HEK293 (cell line): Measurements from ENCODE around the gene CHMP3.

Experiments used
- CTCF ChIA-PET: fragments of 350-600 bp; formaldehyde crosslinking; extraction: SDS; loops from one replicate; lab custom pipeline; 2021; ENCODE audit warnings: antibody characterized with exemption; lab: Yijun Ruan, JAX
- POLR2A ChIA-PET: fragments of 300-600 bp; formaldehyde crosslinking; extraction: SDS; loops from one replicate; lab custom pipeline; 2020; ENCODE audit warnings: antibody characterized with exemption, inconsistent platforms; lab: Yijun Ruan, JAX
- H3K27ac ChIP-seq: fragments of 200-500 bp; sonication (Bioruptor generic); 2 replicates; pipeline ENCODE4 v1.5.1; 2014; ENCODE audit warnings: low read depth, low read length, control low read depth, inconsistent platforms; ENCODE audit errors: extremely low read depth
- H3K36me3 ChIP-seq, 2 experiments: fragments of 200-500 bp in 1 of 2; sonication (Bioruptor generic) in 1 of 2; 1 replicate in 1 of 2; 2 replicates in 1 of 2; pipeline ENCODE4 v1.5.1; 2014 to 2017; ENCODE audit warnings: inconsistent platforms in 2 of 2, low read length in 2 of 2; ENCODE audit not compliant: control insufficient read depth in 2 of 2, insufficient read depth in 1 of 2
- H3K4me1 ChIP-seq: fragments of 200-500 bp; sonication (Bioruptor generic); 2 replicates; pipeline ENCODE4 v1.5.1; 2014; ENCODE audit warnings: mild to moderate bottlenecking, low read length, inconsistent platforms; ENCODE audit not compliant: control insufficient read depth, insufficient read depth
- H3K4me3 ChIP-seq: 2 replicates; pipeline ENCODE4 v1.5.1; 2011; ENCODE audit warnings: low read depth, mild to moderate bottlenecking, control low read depth, low read length, moderate library complexity
- H3K9me3 ChIP-seq: fragments of 200-500 bp; sonication (Bioruptor generic); 2 replicates; pipeline ENCODE4 v1.5.1; 2014; ENCODE audit warnings: low read depth, low read length, inconsistent platforms; ENCODE audit not compliant: control insufficient read depth, insufficient read depth
- CTCF ChIP-seq: fragments of 450-650 bp; formaldehyde crosslinking; IDR thresholded peaks from 2 replicates; pipeline ENCODE4 v1.5.1; 2016; ENCODE audit warnings: missing biosample characterization, missing genetic modification characterization
- OSR2 ChIP-seq: fragments of 450-650 bp; formaldehyde crosslinking; IDR thresholded peaks from 2 replicates; pipeline ENCODE4 v1.5.1; 2016; ENCODE audit warnings: missing biosample characterization, missing genetic modification characterization
- PRDM6 ChIP-seq: fragments of 450-650 bp; formaldehyde crosslinking; IDR thresholded peaks from 2 replicates; pipeline ENCODE4 v1.5.1; 2017; ENCODE audit warnings: missing biosample characterization, missing genetic modification characterization
- SP3 ChIP-seq: fragments of 450-650 bp; formaldehyde crosslinking; IDR thresholded peaks from 2 replicates; pipeline ENCODE4 v1.5.1; 2016; ENCODE audit warnings: missing biosample characterization, missing genetic modification characterization
- YY2 ChIP-seq: fragments of 450-650 bp; formaldehyde crosslinking; IDR thresholded peaks from 2 replicates; pipeline ENCODE4 v1.5.1; 2016; ENCODE audit warnings: missing biosample characterization, missing genetic modification characterization
- ZBTB20 ChIP-seq: fragments of 450-650 bp; formaldehyde crosslinking; IDR thresholded peaks from 2 replicates; pipeline ENCODE4 v1.5.1; 2016; ENCODE audit warnings: missing biosample characterization, missing genetic modification characterization
- ZEB2 ChIP-seq: fragments of 450-650 bp; formaldehyde crosslinking; IDR thresholded peaks from 2 replicates; pipeline ENCODE4 v1.5.1; 2016; ENCODE audit warnings: missing biosample characterization, missing genetic modification characterization
- ZNF140 ChIP-seq: fragments of 450-650 bp; formaldehyde crosslinking; IDR thresholded peaks from 2 replicates; pipeline ENCODE4 v1.5.1; 2016; ENCODE audit warnings: missing biosample characterization, missing genetic modification characterization
- ZNF214 ChIP-seq: fragments of 450-650 bp; formaldehyde crosslinking; IDR thresholded peaks from 2 replicates; pipeline ENCODE4 v1.5.1; 2017; ENCODE audit warnings: missing biosample characterization, mild to moderate bottlenecking, missing genetic modification characterization, borderline replicate concordance
- ZNF223 ChIP-seq: fragments of 450-650 bp; formaldehyde crosslinking; IDR thresholded peaks from 2 replicates; pipeline ENCODE4 v1.5.1; 2016; ENCODE audit warnings: missing biosample characterization, missing genetic modification characterization
- ZNF23 ChIP-seq: fragments of 450-650 bp; formaldehyde crosslinking; IDR thresholded peaks from 2 replicates; pipeline ENCODE4 v1.5.1; 2016; ENCODE audit warnings: missing biosample characterization, missing genetic modification characterization, borderline replicate concordance
- ZNF266 ChIP-seq: fragments of 450-650 bp; formaldehyde crosslinking; IDR thresholded peaks from 2 replicates; pipeline ENCODE4 v1.5.1; 2016; ENCODE audit warnings: missing biosample characterization, missing genetic modification characterization, low read depth
- ZNF341 ChIP-seq: fragments of 450-650 bp; formaldehyde crosslinking; IDR thresholded peaks from 2 replicates; pipeline ENCODE4; 2016; ENCODE audit warnings: low read depth, missing biosample characterization, missing genetic modification characterization
- ZNF350 ChIP-seq: fragments of 450-650 bp; formaldehyde crosslinking; IDR thresholded peaks from 2 replicates; pipeline ENCODE4 v1.5.0; 2017; ENCODE audit warnings: missing biosample characterization, mild to moderate bottlenecking, missing genetic modification characterization
- ZNF529 ChIP-seq: fragments of 450-650 bp; formaldehyde crosslinking; IDR thresholded peaks from 2 replicates; pipeline ENCODE4 v1.5.1; 2017; ENCODE audit warnings: missing genetic modification characterization, missing biosample characterization; ENCODE audit not compliant: insufficient replicate concordance
- ZNF596 ChIP-seq: fragments of 450-650 bp; IDR thresholded peaks from 2 replicates; pipeline ENCODE4 v1.5.0; 2018; ENCODE audit warnings: missing biosample characterization, mild to moderate bottlenecking, missing genetic modification characterization, moderate library complexity
- ZNF670 ChIP-seq: fragments of 450-650 bp; formaldehyde crosslinking; IDR thresholded peaks from 2 replicates; pipeline ENCODE4 v1.5.1; 2016; ENCODE audit warnings: missing biosample characterization, missing genetic modification characterization, low read depth
- ZNF701 ChIP-seq: fragments of 450-650 bp; formaldehyde crosslinking; IDR thresholded peaks from 2 replicates; pipeline ENCODE4 v1.5.1; 2016; ENCODE audit warnings: missing biosample characterization, missing genetic modification characterization
- ZNF76 ChIP-seq: fragments of 450-650 bp; formaldehyde crosslinking; IDR thresholded peaks from 2 replicates; pipeline ENCODE4; 2016; ENCODE audit warnings: low read depth, missing biosample characterization, missing genetic modification characterization, borderline replicate concordance
- ZNF791 ChIP-seq: fragments of 450-650 bp; formaldehyde crosslinking; IDR thresholded peaks from 2 replicates; pipeline ENCODE4 v1.5.1; 2016; ENCODE audit warnings: missing biosample characterization, missing genetic modification characterization
- TF ChIP-seq, protein P1 (sequence below): fragments of 450-650 bp; formaldehyde crosslinking; IDR thresholded peaks from 2 replicates; pipeline ENCODE4 v1.5.1; 2017; ENCODE audit warnings: missing biosample characterization, missing genetic modification characterization
- TF ChIP-seq, protein P2 (sequence below): fragments of 450-650 bp; formaldehyde crosslinking; IDR thresholded peaks from 2 replicates; pipeline ENCODE4 v1.5.1; 2016; ENCODE audit warnings: missing biosample characterization, missing genetic modification characterization

CHMP3 gene

DNA sequence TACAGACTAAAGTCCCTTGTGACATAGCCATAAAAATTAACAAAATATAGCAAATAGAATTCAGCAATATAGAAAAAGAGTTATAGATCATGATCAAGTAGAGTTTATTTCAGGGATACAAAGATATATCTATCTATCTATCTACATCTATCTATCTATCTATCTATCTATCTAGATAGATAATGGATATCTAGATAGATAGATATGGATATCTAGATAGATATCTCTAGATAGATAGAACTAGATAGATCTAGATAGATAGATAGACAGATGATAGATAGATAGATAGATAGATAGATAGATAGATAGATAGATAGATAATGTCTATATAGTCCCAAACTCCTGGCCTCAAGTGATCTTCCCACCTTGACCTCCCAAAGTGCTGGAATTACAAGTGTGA is 17.3 kb upstream of the CHMP3 start:
- Histone ChIP-seq H3K4me3 (no peak overlapping the region), H3K36me3 (no peaks in the 10 kb centered on the region), H3K9me3 (no peaks in the 10 kb centered on the region), H3K4me1 (no peaks in the 10 kb centered on the region), H3K27ac (no peak overlapping the region)
- ChIA-PET CTCF (no interaction called here), POLR2A (no interaction called here)
- TF ChIP-seq ZNF214 (tag by site-specific recombination) (no peak), ZNF140 (tag by site-specific recombination) (no peak), ZNF350 (no peak), ZNF266 (tag by site-specific recombination) (no peak), CTCF (tag by site-specific recombination) (no peak), ZBTB20 (tag by site-specific recombination) (no peak), ZNF341 (tag by site-specific recombination) (no peak), ZNF76 (tag by site-specific recombination) (no peak), ZNF670 (tag by site-specific recombination) (no peak), ZNF701 (tag by site-specific recombination) (no peak), OSR2 (tag by site-specific recombination) (no peak), ZNF791 (no peak), ZNF223 (tag by site-specific recombination) (no peak), SP3 (tag by site-specific recombination) (no peak), PRDM6 (tag by site-specific recombination) (no peak), YY2 (tag by site-specific recombination) (no peak)
- TF ChIP-seq, protein P1, sequence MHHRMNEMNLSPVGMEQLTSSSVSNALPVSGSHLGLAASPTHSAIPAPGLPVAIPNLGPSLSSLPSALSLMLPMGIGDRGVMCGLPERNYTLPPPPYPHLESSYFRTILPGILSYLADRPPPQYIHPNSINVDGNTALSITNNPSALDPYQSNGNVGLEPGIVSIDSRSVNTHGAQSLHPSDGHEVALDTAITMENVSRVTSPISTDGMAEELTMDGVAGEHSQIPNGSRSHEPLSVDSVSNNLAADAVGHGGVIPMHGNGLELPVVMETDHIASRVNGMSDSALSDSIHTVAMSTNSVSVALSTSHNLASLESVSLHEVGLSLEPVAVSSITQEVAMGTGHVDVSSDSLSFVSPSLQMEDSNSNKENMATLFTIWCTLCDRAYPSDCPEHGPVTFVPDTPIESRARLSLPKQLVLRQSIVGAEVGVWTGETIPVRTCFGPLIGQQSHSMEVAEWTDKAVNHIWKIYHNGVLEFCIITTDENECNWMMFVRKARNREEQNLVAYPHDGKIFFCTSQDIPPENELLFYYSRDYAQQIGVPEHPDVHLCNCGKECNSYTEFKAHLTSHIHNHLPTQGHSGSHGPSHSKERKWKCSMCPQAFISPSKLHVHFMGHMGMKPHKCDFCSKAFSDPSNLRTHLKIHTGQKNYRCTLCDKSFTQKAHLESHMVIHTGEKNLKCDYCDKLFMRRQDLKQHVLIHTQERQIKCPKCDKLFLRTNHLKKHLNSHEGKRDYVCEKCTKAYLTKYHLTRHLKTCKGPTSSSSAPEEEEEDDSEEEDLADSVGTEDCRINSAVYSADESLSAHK (tag by site-specific recombination) = no peak
- TF ChIP-seq, protein P2, sequence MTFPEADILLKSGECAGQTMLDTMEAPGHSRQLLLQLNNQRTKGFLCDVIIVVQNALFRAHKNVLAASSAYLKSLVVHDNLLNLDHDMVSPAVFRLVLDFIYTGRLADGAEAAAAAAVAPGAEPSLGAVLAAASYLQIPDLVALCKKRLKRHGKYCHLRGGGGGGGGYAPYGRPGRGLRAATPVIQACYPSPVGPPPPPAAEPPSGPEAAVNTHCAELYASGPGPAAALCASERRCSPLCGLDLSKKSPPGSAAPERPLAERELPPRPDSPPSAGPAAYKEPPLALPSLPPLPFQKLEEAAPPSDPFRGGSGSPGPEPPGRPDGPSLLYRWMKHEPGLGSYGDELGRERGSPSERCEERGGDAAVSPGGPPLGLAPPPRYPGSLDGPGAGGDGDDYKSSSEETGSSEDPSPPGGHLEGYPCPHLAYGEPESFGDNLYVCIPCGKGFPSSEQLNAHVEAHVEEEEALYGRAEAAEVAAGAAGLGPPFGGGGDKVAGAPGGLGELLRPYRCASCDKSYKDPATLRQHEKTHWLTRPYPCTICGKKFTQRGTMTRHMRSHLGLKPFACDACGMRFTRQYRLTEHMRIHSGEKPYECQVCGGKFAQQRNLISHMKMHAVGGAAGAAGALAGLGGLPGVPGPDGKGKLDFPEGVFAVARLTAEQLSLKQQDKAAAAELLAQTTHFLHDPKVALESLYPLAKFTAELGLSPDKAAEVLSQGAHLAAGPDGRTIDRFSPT (tag by site-specific recombination) = no peak

- TF ChIP-seq ZNF23 = no peak
- TF ChIP-seq ZNF529 (tag by site-specific recombination) = no peak
- TF ChIP-seq ZNF596 (tag by site-specific recombination) = no peak
- TF ChIP-seq ZEB2 = no peak
- Histone ChIP-seq H3K4me3 (no peak overlapping the region), H3K27ac (no peak overlapping the region), H3K9me3 (no peaks in the 10 kb centered on the region), H3K36me3 (no peaks in the 10 kb centered on the region), H3K4me1 (no peaks in the 10 kb centered on the region)
- CTCF ChIA-PET = no interaction called here
- POLR2A ChIA-PET = no interaction called here
These were observed 14.7 kb upstream of the CHMP3 start for GRCh38 chr2:86577817-86578456.
